MCF 10A (cell line): ENCODE results near the gene NR2F1-AS1. TPM values are rescaled to one million over a fixed set of nuclear protein-coding genes. Genes with fewer than 3 reads are reported as not detected.
A peak's percentile ranks its signal among the peaks of the same experiment; 100 is the strongest.

ENCODE experiments used
- BruUV-seq: library from RNA; stranded (reverse); fragments of 400-500 nt; replicated peaks from 2 replicates; lab custom pipeline; 2021; lab: Mats Ljungman, UMichigan
- CTCF ChIA-PET: fragments of 300-600 bp; sonication (Branson Sonifier 250); formaldehyde crosslinking; extraction: SDS; loops from one replicate; lab custom pipeline; 2021; ENCODE audit warnings: antibody characterized with exemption, inconsistent platforms; lab: Yijun Ruan, JAX
- POLR2A ChIA-PET: fragments of 300-600, 350-650 bp; sonication (Branson Sonifier 250); formaldehyde crosslinking; extraction: SDS; loops from one replicate; lab custom pipeline; 2020; ENCODE audit warnings: antibody characterized with exemption, inconsistent platforms; lab: Yijun Ruan, JAX
- DNase-seq: peaks from one replicate; pipeline ENCODE4 v3.0.0-alpha.2; 2018; ENCODE audit not compliant: unreplicated experiment
- H3K27ac Mint-ChIP-seq: one replicate; pipeline ENCODE4 v1.8.0; 2022; ENCODE audit warnings: mild to moderate bottlenecking, low read depth, mixed read lengths; ENCODE audit not compliant: unreplicated experiment
- H3K27me3 Mint-ChIP-seq: one replicate; pipeline ENCODE4 v1.8.0; 2022; ENCODE audit warnings: mixed read lengths; ENCODE audit not compliant: insufficient read depth, unreplicated experiment
- H3K36me3 Mint-ChIP-seq: one replicate; pipeline ENCODE4 v1.8.0; 2022; ENCODE audit warnings: mild to moderate bottlenecking, moderate library complexity, mixed read lengths; ENCODE audit not compliant: insufficient read depth, unreplicated experiment
- H3K4me1 Mint-ChIP-seq: one replicate; pipeline ENCODE4 v1.8.0; 2022; ENCODE audit warnings: mixed read lengths; ENCODE audit not compliant: insufficient read depth, unreplicated experiment
- H3K4me3 Mint-ChIP-seq: one replicate; pipeline ENCODE4 v1.8.0; 2022; ENCODE audit warnings: mild to moderate bottlenecking, moderate library complexity, mixed read lengths; ENCODE audit not compliant: unreplicated experiment
- H3K9me3 Mint-ChIP-seq: one replicate; pipeline ENCODE4 v1.8.0; 2022; ENCODE audit warnings: mixed read lengths; ENCODE audit not compliant: unreplicated experiment
- CTCF ChIP-seq: fragments of 200-600 bp; IDR thresholded peaks from one replicate; pipeline ENCODE4 v1.8.0; 2022; ENCODE audit warnings: antibody characterized with exemption, mild to moderate bottlenecking; ENCODE audit not compliant: unreplicated experiment
- intact Hi-C: fragments of 100-400 bp; cut with micrococcal nuclease; formaldehyde crosslinking; loops from 2 replicates; pipeline ENCODE4 v1.14.1; 2022
- total RNA-seq: library from RNA; stranded (reverse); gene quantifications from 2 replicates; pipeline ENCODE4 v1.2.3, GENCODE V29; 2022

Gene NR2F1-AS1
- total RNA-seq, 1 experiment from 2014 or later: 3.2 TPM

GRCh38 chr5:93371893-93372292 is 209.1 kb downstream of the NR2F1-AS1 start:
- no peaks in the 10 kb centered on the region for H3K4me1 Mint-ChIP-seq
- H3K4me3 Mint-ChIP-seq: no peak overlapping the region
- H3K36me3 Mint-ChIP-seq: no peaks in the 10 kb centered on the region
- no peaks in the 10 kb centered on the region for H3K27me3 Mint-ChIP-seq
- TF ChIP-seq CTCF: no peak
- DNase-seq: no peak
- peaks cover 12% of the 10 kb centered on the region for H3K9me3 Mint-ChIP-seq
- intact Hi-C loops: no loop called here
- no TSS peak for BruUV-seq
- POLR2A ChIA-PET: interaction anchor here (0.7 kb wide), 1 partner anchor 8 kb away, joined by 4 read pairs; no protein-coding TSS in a partner anchor
- H3K27ac Mint-ChIP-seq: no peak overlapping the region
- CTCF ChIA-PET: no interaction called here

DNA sequence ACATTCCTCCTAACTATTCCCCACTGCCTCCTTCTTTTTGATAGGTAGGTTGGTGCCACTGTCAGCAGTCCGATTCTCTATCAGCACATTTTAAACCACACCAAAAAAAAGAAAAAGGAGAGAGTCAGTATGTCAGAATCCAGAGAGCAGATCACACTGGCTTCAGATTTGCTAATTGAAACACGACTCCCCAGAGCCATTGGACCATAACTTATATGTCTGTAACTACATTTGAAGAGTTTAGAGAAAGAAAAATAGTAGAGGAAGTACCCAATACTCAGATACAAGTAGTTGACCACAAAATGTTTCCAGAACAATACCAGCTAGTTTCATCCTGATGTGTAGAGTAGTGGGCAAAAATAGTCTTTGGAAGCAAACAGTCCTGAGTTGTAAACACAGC is 216.6 kb downstream of the NR2F1-AS1 start:
- CTCF ChIA-PET: interaction anchor here (0.5 kb wide), 1 partner anchor 1282 kb away, joined by 3 read pairs; no protein-coding TSS in a partner anchor
- H3K4me1 Mint-ChIP-seq: peaks cover 6% of the 10 kb centered on the region
- H3K27me3 Mint-ChIP-seq: no peaks in the 10 kb centered on the region
- no peak for TF ChIP-seq CTCF
- peaks cover 4% of the 10 kb centered on the region for H3K36me3 Mint-ChIP-seq
- H3K9me3 Mint-ChIP-seq: no peaks in the 10 kb centered on the region
- POLR2A ChIA-PET: no interaction called here
- no TSS peak for BruUV-seq
- H3K4me3 Mint-ChIP-seq: no peak overlapping the region
- no peak for DNase-seq
- intact Hi-C loops: no loop called here
- H3K27ac Mint-ChIP-seq: no peak overlapping the region

DNA sequence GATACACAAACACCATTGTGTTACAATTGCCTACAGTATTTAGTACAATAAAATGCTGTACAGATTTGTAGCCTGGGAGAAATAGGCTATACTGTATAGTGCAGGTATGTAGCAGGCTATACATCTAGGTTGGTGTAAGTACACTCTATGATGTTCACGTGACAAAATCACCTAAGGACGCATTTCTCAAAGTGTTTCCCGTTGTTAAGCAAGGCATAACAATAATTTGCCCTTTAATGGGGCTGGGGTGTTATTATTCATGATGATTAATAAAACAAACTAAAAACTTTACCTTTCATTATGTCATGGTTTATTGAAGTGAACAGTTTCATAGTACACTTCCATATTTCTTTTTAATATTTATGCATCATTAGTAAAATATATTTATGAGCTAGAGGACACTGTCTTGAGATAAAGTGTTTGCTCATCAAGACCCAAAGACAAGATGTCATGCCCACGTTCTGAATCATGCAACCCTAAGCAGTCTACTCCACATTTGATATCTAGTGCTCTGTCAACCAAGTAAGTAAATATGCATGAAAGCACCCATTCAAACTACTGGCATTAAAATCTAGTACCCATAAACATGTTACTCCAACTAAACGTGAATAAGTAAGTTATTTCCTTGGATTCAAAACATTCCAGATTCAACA is 220.5 kb downstream of the NR2F1-AS1 start:
- no peak for TF ChIP-seq CTCF
- BruUV-seq: no TSS peak
- no peak for DNase-seq
- H3K4me3 Mint-ChIP-seq: no peak overlapping the region
- ChIA-PET CTCF (no interaction called here), POLR2A (interaction anchor here (0.9 to 2.4 kb wide), 4 partner anchors 9 to 171 kb away, joined by 3 to 12 read pairs (median 4); no protein-coding TSS in a partner anchor)
- H3K27ac Mint-ChIP-seq: no peak overlapping the region
- no peaks in the 10 kb centered on the region for H3K27me3 Mint-ChIP-seq
- peaks cover 6% of the 10 kb centered on the region for H3K36me3 Mint-ChIP-seq
- H3K4me1 Mint-ChIP-seq: peaks cover 15% of the 10 kb centered on the region
- no peaks in the 10 kb centered on the region for H3K9me3 Mint-ChIP-seq
- intact Hi-C loops: no loop called here

DNA sequence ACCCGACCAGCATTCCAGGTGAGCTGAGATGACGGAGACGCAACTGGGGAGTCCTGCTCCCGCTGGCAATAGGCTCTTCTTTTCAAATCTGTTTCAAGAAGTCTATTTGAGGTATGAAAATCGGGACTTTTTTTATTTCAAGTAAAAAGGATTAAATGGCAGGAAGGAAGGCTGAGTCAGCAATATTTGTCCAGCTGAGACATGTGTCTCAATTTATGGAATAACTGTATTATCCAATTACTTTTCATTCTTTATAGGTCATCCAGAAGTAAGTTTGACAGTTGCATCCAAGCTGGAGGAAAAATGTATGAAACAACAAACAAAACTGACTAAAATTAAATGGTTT is 221.1 kb downstream of the NR2F1-AS1 start:
- H3K9me3 Mint-ChIP-seq: no peaks in the 10 kb centered on the region
- intact Hi-C loops: no loop called here
- POLR2A ChIA-PET: interaction anchor here (0.6 to 2.4 kb wide), 7 partner anchors 10 to 1656 kb away, joined by 3 to 12 read pairs (median 3); no protein-coding TSS in a partner anchor

More for the DNA sequence above, 221.1 kb downstream of the NR2F1-AS1 start:
- no peak for DNase-seq
- CTCF ChIA-PET: interaction anchor here (0.8 kb wide), 1 partner anchor 17 kb away, joined by 3 read pairs; no protein-coding TSS in a partner anchor
- H3K27me3 Mint-ChIP-seq: no peaks in the 10 kb centered on the region
- H3K4me3 Mint-ChIP-seq: peak overlapping the region; percentile 64
- peak overlapping the region; percentile 93 for H3K27ac Mint-ChIP-seq
- no peak for TF ChIP-seq CTCF
- peaks cover 15% of the 10 kb centered on the region for H3K4me1 Mint-ChIP-seq
- BruUV-seq: no TSS peak
- H3K36me3 Mint-ChIP-seq: peaks cover 6% of the 10 kb centered on the region

Other genes with a start within 250 kb of the NR2F1-AS1 start
- gene NR2F1, start 2.0 kb upstream of the NR2F1-AS1 start, total RNA-seq: 1.4 and 1.7 TPM in 2 replicates
- 0.72 and 0.76 TPM in 2 replicates for gene POU5F2, start 160.4 kb upstream of the NR2F1-AS1 start, total RNA-seq